Ishikawa (cell line): ENCODE measurements around the gene AFDN.

Source experiments
- CEBPB ChIP-seq: IDR thresholded peaks from 2 replicates; pipeline ENCODE4 v1.6.1; 2012
- CREB1 ChIP-seq: IDR thresholded peaks from 2 replicates; pipeline ENCODE4 v1.6.1; 2012; ENCODE audit warnings: low read depth
- EGR1 ChIP-seq: IDR thresholded peaks from 2 replicates; pipeline ENCODE4 v1.6.1; 2012
- EP300 ChIP-seq: IDR thresholded peaks from 2 replicates; pipeline ENCODE4 v1.6.1; 2012; ENCODE audit warnings: borderline replicate concordance
- FOXM1 ChIP-seq: IDR thresholded peaks from 2 replicates; pipeline ENCODE4 v1.6.1; 2012; ENCODE audit warnings: low read depth, borderline replicate concordance
- MAX ChIP-seq: IDR thresholded peaks from 2 replicates; pipeline ENCODE4 v1.6.1; 2012
- NFIC ChIP-seq: IDR thresholded peaks from 2 replicates; pipeline ENCODE4 v1.6.1; 2012
- RAD21 ChIP-seq: IDR thresholded peaks from 2 replicates; pipeline ENCODE4 v1.6.1; 2012; ENCODE audit warnings: low read depth
- TAF1 ChIP-seq: IDR thresholded peaks from 2 replicates; pipeline ENCODE4 v1.6.1; 2012; ENCODE audit warnings: low read depth, mild to moderate bottlenecking
- TCF12 ChIP-seq: IDR thresholded peaks from 2 replicates; pipeline ENCODE4 v1.6.1; 2012; ENCODE audit warnings: low read depth
- TEAD4 ChIP-seq: IDR thresholded peaks from 2 replicates; pipeline ENCODE4 v1.6.1; 2012
- YY1 ChIP-seq: IDR thresholded peaks from 2 replicates; pipeline ENCODE4 v1.6.1; 2012; ENCODE audit warnings: low read depth
- ZBTB7A ChIP-seq: IDR thresholded peaks from 2 replicates; pipeline ENCODE4 v1.6.1; 2012; ENCODE audit warnings: low read depth
- TF ChIP-seq, protein P1 (sequence below): IDR thresholded peaks from 2 replicates; pipeline ENCODE4 v1.6.1; 2012
- TF ChIP-seq, protein P2 (sequence below): IDR thresholded peaks from 2 replicates; pipeline ENCODE4 v1.6.1; 2012; ENCODE audit warnings: low read depth, mild to moderate bottlenecking

AFDN gene

DNA sequence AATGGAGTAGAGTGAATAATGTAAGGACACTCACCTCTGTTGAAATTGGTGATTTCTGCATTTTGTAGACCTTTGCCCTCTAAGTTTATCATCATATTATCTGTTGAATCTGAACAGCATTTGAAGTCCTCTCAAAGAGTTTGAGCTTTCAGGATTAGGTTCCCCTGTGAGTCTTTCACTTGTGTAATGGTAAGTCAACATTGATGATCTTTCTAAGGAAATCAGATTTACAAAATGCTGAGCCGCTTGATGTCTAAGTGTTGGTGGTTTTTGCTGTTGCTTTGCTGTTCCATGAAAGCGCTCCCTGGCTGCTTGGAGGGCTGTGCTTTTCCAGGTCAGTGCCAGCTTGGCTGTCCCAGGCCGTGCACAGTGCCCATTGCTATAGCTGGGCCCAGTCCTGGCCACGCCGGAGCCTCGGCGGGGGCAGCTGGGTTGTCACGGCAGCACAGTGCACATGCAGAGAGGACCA, 136.9 kb downstream of the AFDN start:
- no peak for TF ChIP-seq RAD21
- no peak for TF ChIP-seq EGR1
- TF ChIP-seq YY1 = no peak
- no peak for TF ChIP-seq ZBTB7A
- TF ChIP-seq NFIC = no peak
- no peak for TF ChIP-seq CEBPB
- no peak for TF ChIP-seq EP300
- TF ChIP-seq TAF1 = no peak
- no peak for TF ChIP-seq TCF12
- TF ChIP-seq TEAD4 = no peak
- TF ChIP-seq MAX = no peak
- TF ChIP-seq, protein P1, sequence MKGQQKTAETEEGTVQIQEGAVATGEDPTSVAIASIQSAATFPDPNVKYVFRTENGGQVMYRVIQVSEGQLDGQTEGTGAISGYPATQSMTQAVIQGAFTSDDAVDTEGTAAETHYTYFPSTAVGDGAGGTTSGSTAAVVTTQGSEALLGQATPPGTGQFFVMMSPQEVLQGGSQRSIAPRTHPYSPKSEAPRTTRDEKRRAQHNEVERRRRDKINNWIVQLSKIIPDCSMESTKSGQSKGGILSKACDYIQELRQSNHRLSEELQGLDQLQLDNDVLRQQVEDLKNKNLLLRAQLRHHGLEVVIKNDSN = no peak
- no peak for TF ChIP-seq CREB1
- TF ChIP-seq, protein P2, sequence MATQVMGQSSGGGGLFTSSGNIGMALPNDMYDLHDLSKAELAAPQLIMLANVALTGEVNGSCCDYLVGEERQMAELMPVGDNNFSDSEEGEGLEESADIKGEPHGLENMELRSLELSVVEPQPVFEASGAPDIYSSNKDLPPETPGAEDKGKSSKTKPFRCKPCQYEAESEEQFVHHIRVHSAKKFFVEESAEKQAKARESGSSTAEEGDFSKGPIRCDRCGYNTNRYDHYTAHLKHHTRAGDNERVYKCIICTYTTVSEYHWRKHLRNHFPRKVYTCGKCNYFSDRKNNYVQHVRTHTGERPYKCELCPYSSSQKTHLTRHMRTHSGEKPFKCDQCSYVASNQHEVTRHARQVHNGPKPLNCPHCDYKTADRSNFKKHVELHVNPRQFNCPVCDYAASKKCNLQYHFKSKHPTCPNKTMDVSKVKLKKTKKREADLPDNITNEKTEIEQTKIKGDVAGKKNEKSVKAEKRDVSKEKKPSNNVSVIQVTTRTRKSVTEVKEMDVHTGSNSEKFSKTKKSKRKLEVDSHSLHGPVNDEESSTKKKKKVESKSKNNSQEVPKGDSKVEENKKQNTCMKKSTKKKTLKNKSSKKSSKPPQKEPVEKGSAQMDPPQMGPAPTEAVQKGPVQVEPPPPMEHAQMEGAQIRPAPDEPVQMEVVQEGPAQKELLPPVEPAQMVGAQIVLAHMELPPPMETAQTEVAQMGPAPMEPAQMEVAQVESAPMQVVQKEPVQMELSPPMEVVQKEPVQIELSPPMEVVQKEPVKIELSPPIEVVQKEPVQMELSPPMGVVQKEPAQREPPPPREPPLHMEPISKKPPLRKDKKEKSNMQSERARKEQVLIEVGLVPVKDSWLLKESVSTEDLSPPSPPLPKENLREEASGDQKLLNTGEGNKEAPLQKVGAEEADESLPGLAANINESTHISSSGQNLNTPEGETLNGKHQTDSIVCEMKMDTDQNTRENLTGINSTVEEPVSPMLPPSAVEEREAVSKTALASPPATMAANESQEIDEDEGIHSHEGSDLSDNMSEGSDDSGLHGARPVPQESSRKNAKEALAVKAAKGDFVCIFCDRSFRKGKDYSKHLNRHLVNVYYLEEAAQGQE = no peak
- no peak for TF ChIP-seq FOXM1

- TF ChIP-seq, protein P2 = no peak
- TF ChIP-seq ZBTB7A (no peak), TEAD4 (no peak), NFIC (no peak), TCF12 (no peak), CEBPB (no peak), MAX (no peak), RAD21 (no peak), TAF1 (no peak), FOXM1 (no peak), YY1 (no peak), CREB1 (no peak)
- TF ChIP-seq, protein P1 = no peak
These were observed 139.2 kb downstream of the AFDN start for GRCh38 chr6:167965592-167966539.

GRCh38 chr6:167966540-167966905, 139.8 kb downstream of the AFDN start:
- TF ChIP-seq TEAD4 (no peak), ZBTB7A (no peak), MAX (no peak), RAD21 (no peak), TAF1 (no peak)
- TF ChIP-seq, protein P2 = no peak
- TF ChIP-seq, protein P1 = no peak
